Fibroblast of mammary gland (primary cell): ENCODE results near the gene C10orf90.

Source experiments
- DNase-seq: peaks from one replicate; pipeline ENCODE4 v3.0.0-alpha.2; 2010; ENCODE audit warnings: low read depth
- H3K4me3 ChIP-seq: 2 replicates; pipeline ENCODE4 v1.5.1; 2011; ENCODE audit warnings: low read depth, mild to moderate bottlenecking, low read length, moderate library complexity; ENCODE audit not compliant: control insufficient read depth
- CTCF ChIP-seq: conservative IDR thresholded peaks from 2 replicates; pipeline ENCODE4 v1.5.1; 2011; ENCODE audit warnings: low read depth, low read length, inconsistent platforms; ENCODE audit not compliant: control insufficient read depth, insufficient read depth

The C10orf90 gene

GRCh38 chr10:126491476-126491875 is 179.0 kb downstream of the C10orf90 start:
- H3K4me3 ChIP-seq = no peak overlapping the region
- TF ChIP-seq CTCF = no peak
- DNase-seq = no peak

GRCh38 chr10:126481181-126481580 is 189.3 kb downstream of the C10orf90 start:
- peak; percentile 25 for DNase-seq
- H3K4me3 ChIP-seq = no peak overlapping the region
- no peak for TF ChIP-seq CTCF

GRCh38 chr10:126480648-126481047 is 189.8 kb downstream of the C10orf90 start:
- no peak for TF ChIP-seq CTCF
- no peak for DNase-seq
- H3K4me3 ChIP-seq = no peak overlapping the region

GRCh38 chr10:126479280-126479895 is 191.1 kb downstream of the C10orf90 start:
- no peak for TF ChIP-seq CTCF
- no peak overlapping the region for H3K4me3 ChIP-seq
- DNase-seq = no peak

- DNase-seq = no peak
- TF ChIP-seq CTCF = no peak
- H3K4me3 ChIP-seq = no peak overlapping the region
Measured at GRCh38 chr10:126478546-126478945, 191.9 kb downstream of the C10orf90 start.

- no peak for DNase-seq
- TF ChIP-seq CTCF = no peak
- H3K4me3 ChIP-seq = no peak overlapping the region
Measured at GRCh38 chr10:126476246-126476645, 194.2 kb downstream of the C10orf90 start.

- H3K4me3 ChIP-seq = no peak overlapping the region
- DNase-seq = no peak
Measured at GRCh38 chr10:126475074-126475691, 195.3 kb downstream of the C10orf90 start.

More at GRCh38 chr10:126475074-126475691, 195.3 kb downstream of the C10orf90 start:
- no peak for TF ChIP-seq CTCF
